Keratinocyte (primary cell): ENCODE results near the gene CCDC34. TPM values are rescaled to one million over a fixed set of nuclear protein-coding genes. Genes with fewer than 3 reads are reported as not detected.

Source experiments
- DNase-seq: peaks from one replicate; pipeline ENCODE4 v3.0.0-alpha.2; 2011; ENCODE audit warnings: low read depth, missing footprints, low spot score
- FAIRE-seq: peaks from 2 replicates; lab custom pipeline; 2011; peaks lifted over from hg19 to GRCh38; lab: Jason Lieb, UNC
- H2AFZ ChIP-seq: 2 replicates; pipeline ENCODE4 v1.6.0; 2012; ENCODE audit warnings: low read length, control low read depth, inconsistent platforms; ENCODE audit not compliant: control insufficient read depth
- H3K27ac ChIP-seq: 2 replicates; pipeline ENCODE4 v1.5.1; 2011; ENCODE audit warnings: low read length; ENCODE audit not compliant: control insufficient read depth, insufficient read depth
- H3K27me3 ChIP-seq: 3 replicates; pipeline ENCODE4 v1.6.0; 2011; ENCODE audit warnings: low read length; ENCODE audit not compliant: control insufficient read depth, insufficient read depth; ENCODE audit errors: extremely low read depth
- H3K36me3 ChIP-seq, 2 experiments: 2 replicates in 1 of 2; 3 replicates in 1 of 2; pipeline ENCODE4 v1.5.1; 2011; ENCODE audit warnings: low read length in 2 of 2, mild to moderate bottlenecking in 1 of 2; ENCODE audit not compliant: control insufficient read depth in 2 of 2, insufficient read depth in 2 of 2; ENCODE audit errors: extremely low read depth in 1 of 2
- H3K4me1 ChIP-seq: 3 replicates; pipeline ENCODE4 v1.5.1; 2011; ENCODE audit warnings: low read length; ENCODE audit not compliant: control insufficient read depth, insufficient read depth; ENCODE audit errors: extremely low read depth
- H3K4me2 ChIP-seq: 3 replicates; pipeline ENCODE4 v1.6.0; 2011; ENCODE audit warnings: low read depth, low read length; ENCODE audit not compliant: control insufficient read depth, insufficient read depth; ENCODE audit errors: extremely low read depth
- H3K4me3 ChIP-seq, 3 experiments: fragments of 200-600 bp in 1 of 3; sonication (generic) in 1 of 3; 2 replicates in 2 of 3; 3 replicates in 1 of 3; pipeline ENCODE4 v1.5.1; 2011 to 2016; ENCODE audit warnings: low read length in 3 of 3, mild to moderate bottlenecking in 3 of 3, control low read depth in 2 of 3, inconsistent platforms in 1 of 3, low read depth in 1 of 3, mixed read lengths in 1 of 3, mixed run types in 1 of 3, moderate library complexity in 1 of 3; ENCODE audit not compliant: control insufficient read depth in 2 of 3, insufficient read depth in 2 of 3; ENCODE audit errors: extremely low read depth in 1 of 3
- H3K79me2 ChIP-seq: 2 replicates; pipeline ENCODE4 v1.6.0; 2012; ENCODE audit warnings: low read length; ENCODE audit not compliant: control insufficient read depth, insufficient read depth
- H3K9ac ChIP-seq: 3 replicates; pipeline ENCODE4 v1.6.0; 2011; ENCODE audit warnings: low read length; ENCODE audit not compliant: control insufficient read depth, insufficient read depth; ENCODE audit errors: extremely low read depth
- H3K9me1 ChIP-seq: 3 replicates; pipeline ENCODE4 v1.6.0; 2011; ENCODE audit warnings: low read length; ENCODE audit not compliant: control insufficient read depth, insufficient read depth; ENCODE audit errors: extremely low read depth
- H3K9me3 ChIP-seq: 2 replicates; pipeline ENCODE4 v1.5.1; 2012; ENCODE audit warnings: low read depth, low read length; ENCODE audit not compliant: control insufficient read depth
- H4K20me1 ChIP-seq: 3 replicates; pipeline ENCODE4 v1.6.0; 2011; ENCODE audit warnings: low read length; ENCODE audit not compliant: control insufficient read depth, insufficient read depth; ENCODE audit errors: extremely low read depth
- CTCF ChIP-seq, 3 experiments: IDR thresholded peaks in 1 of 3; conservative IDR thresholded peaks in 1 of 3; optimal IDR thresholded peaks in 1 of 3; 2 replicates in 2 of 3; 3 replicates in 1 of 3; pipeline versions ENCODE3 to v1.5.1; 2011; ENCODE audit warnings: low read length in 3 of 3, mild to moderate bottlenecking in 3 of 3, moderate library complexity in 2 of 3, control low read depth in 1 of 3, inconsistent platforms in 1 of 3; ENCODE audit not compliant: insufficient read depth in 2 of 3; ENCODE audit errors: extremely low read depth in 1 of 3
- EZH2 ChIP-seq: IDR thresholded peaks from one replicate; pipeline ENCODE4 v1.6.1; 2012; ENCODE audit warnings: inconsistent platforms, mild to moderate bottlenecking, low read length, moderate library complexity
- dilution Hi-C: fragments of 300-500 bp; cut with MboI; formaldehyde crosslinking; loops from one replicate; pipeline ENCODE4 v1.7.0; 2020; ENCODE audit warnings: low sequenced_read_pairs; ENCODE audit not compliant: extremely low pct_ligation_motif_present
- polyA plus RNA-seq, 5 experiments: library from polyadenylated mRNA; depleted of rRNA in 3 of 5; stranded (reverse) in 3 of 5; stranded (forward) in 1 of 5; unstranded in 1 of 5; fragments of >200 nt; gene quantifications; 1 replicate in 1 of 5; 2 replicates in 3 of 5; 3 replicates in 1 of 5; pipeline versions ENCODE4 v1.2.1 to v1.2.3, GENCODE V29; 2011 to 2012; ENCODE audit warnings: missing spikeins in 2 of 5, low read depth in 1 of 5, low replicate concordance in 1 of 5

CCDC34 gene
- polyA plus RNA-seq, 1 donor (not counting 4 experiments of a cell fraction or from before 2014, with no cell fraction given): 4.2 TPM

- dilution Hi-C loops: no loop called here
- H2AFZ ChIP-seq: peak overlapping the region; percentile 36
- H3K4me1 ChIP-seq: peaks cover 73% of the 10 kb centered on the region
- H3K9me1 ChIP-seq: no peaks in the 10 kb centered on the region
- DNase-seq: peak; percentile 59
- peaks cover 0 to 4% of the 10 kb centered on the region in 2 experiments for H3K36me3 ChIP-seq
- H3K79me2 ChIP-seq: peaks cover 39% of the 10 kb centered on the region
- H3K9me3 ChIP-seq: no peaks in the 10 kb centered on the region
- no peak for TF ChIP-seq CTCF (optimal IDR thresholded peaks at IDR 0.05 in 1 of 3, IDR thresholded peaks at IDR 0.05 in 1 of 3, conservative IDR thresholded peaks at IDR 0.05 in 1 of 3; ENCODE audit: extremely low read depth in 1 of 3, insufficient read depth in 2 of 3, low read length in 3 of 3)
- TF ChIP-seq EZH2: no peak
- peak overlapping the region; percentile 88 for H3K4me2 ChIP-seq
- peak overlapping the region; percentile 40 for H3K9ac ChIP-seq
- H3K27me3 ChIP-seq: no peaks in the 10 kb centered on the region
- H3K4me3 ChIP-seq: peak overlapping the region in 2 of 3 experiments; percentile 33 to 56
- no peaks in the 10 kb centered on the region for H4K20me1 ChIP-seq
- peak; percentile 96 for FAIRE-seq
- H3K27ac ChIP-seq: peak overlapping the region; percentile 75
These were observed 31.8 kb upstream of the CCDC34 start for GRCh38 chr11:27394781-27395228.

GRCh38 chr11:27392278-27393114, 29.5 kb upstream of the CCDC34 start:
- H3K36me3 ChIP-seq: peaks cover 0 to 4% of the 10 kb centered on the region in 2 experiments
- dilution Hi-C loops: no loop called here
- no peak overlapping the region for H2AFZ ChIP-seq
- H3K4me1 ChIP-seq: peaks cover 63% of the 10 kb centered on the region
- no peaks in the 10 kb centered on the region for H3K9me3 ChIP-seq
- H3K27ac ChIP-seq: peak overlapping the region; percentile 42
- TF ChIP-seq EZH2 (no peak), CTCF (optimal IDR thresholded peaks at IDR 0.05 in 1 of 3, IDR thresholded peaks at IDR 0.05 in 1 of 3, conservative IDR thresholded peaks at IDR 0.05 in 1 of 3; ENCODE audit: extremely low read depth in 1 of 3, insufficient read depth in 2 of 3, low read length in 3 of 3) (no peak)
- H3K9me1 ChIP-seq: no peaks in the 10 kb centered on the region
- H4K20me1 ChIP-seq: no peaks in the 10 kb centered on the region
- peaks cover 27% of the 10 kb centered on the region for H3K79me2 ChIP-seq
- peak overlapping the region; percentile 37 for H3K4me2 ChIP-seq
- H3K27me3 ChIP-seq: no peaks in the 10 kb centered on the region
- FAIRE-seq (peak; percentile 63), DNase-seq (no peak)
- H3K9ac ChIP-seq: no peak overlapping the region
- no peak overlapping the region for H3K4me3 ChIP-seq
